ENCODE measurements around the gene ZFAND2B.

DNA sequence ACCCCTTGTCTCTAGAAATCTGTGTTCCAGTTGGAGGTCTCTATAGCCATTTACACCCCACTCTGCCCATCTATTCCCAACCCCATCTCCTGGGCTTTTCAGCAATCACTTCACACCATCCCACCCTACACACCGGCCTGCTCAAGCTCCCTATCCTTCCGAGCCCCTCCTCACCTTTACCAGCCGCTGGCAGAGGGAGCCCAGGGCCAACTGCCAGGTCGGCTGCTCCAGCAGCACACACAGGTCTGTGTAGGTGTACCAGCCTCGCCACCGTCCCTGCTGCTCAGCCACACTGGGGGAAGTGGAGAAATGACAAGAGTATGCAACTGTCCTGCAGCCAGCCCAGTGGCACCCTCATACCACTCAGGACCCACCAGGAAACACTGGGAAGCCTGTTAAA, 33.4 kb upstream of the ZFAND2B start:
- TF ChIP-seq CTCF (IDR thresholded peaks at IDR 0.05; ENCODE audit: insufficient read depth, low read length, poor library complexity, severe bottlenecking) (no peak), EZH2phosphoT487 (conservative IDR thresholded peaks at IDR 0.05; ENCODE audit: low read length) (no peak)

All from SU-DHL-6 (cell line).